GM19463 (cell line): ENCODE data around the gene SMTN.
"Not testable (repeated sequence)": the region's sequence is repeated elsewhere in the genome, so short reads cannot be mapped to it uniquely, and the experiment has no call there.

Experiments
- ATAC-seq: cut with Tn5 transposase; IDR thresholded peaks from one replicate; pipeline ENCODE4 v1.9.1; 2021; ENCODE audit warnings: mild to moderate bottlenecking, moderate library complexity; ENCODE audit not compliant: unreplicated experiment

Gene SMTN

GRCh38 chr22:31103111-31103510 lies 22.0 kb downstream of the SMTN start:
- ATAC-seq: no peak

- ATAC-seq: no peak
Measured at GRCh38 chr22:31103899-31104694, 23.0 kb downstream of the SMTN start.

DNA sequence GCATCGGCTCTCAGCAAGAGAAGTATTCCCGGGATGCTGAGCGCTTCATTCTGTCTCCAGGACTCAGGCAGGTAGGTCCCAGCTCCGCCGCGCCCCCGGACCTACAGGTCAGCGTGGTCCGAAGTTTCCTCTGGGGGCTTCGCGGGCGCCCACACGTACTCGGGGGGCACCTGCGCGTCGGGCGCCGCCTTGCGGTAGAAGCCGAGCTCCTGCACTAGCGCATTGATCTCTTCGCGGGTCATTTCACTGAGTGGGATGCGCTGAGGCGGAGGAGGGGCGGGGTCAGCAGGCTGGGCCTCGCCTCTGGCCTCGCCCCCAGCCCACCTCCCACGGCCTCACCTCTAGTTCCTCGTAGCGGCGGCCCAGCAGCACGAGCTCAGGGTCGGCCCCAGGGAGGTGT lies 23.8 kb downstream of the SMTN start:
- no peak for ATAC-seq

- no peak for ATAC-seq
Measured at GRCh38 chr22:31105282-31105929, 24.3 kb downstream of the SMTN start.

GRCh38 chr22:31106001-31106571 lies 25.0 kb downstream of the SMTN start:
- no peak for ATAC-seq

DNA sequence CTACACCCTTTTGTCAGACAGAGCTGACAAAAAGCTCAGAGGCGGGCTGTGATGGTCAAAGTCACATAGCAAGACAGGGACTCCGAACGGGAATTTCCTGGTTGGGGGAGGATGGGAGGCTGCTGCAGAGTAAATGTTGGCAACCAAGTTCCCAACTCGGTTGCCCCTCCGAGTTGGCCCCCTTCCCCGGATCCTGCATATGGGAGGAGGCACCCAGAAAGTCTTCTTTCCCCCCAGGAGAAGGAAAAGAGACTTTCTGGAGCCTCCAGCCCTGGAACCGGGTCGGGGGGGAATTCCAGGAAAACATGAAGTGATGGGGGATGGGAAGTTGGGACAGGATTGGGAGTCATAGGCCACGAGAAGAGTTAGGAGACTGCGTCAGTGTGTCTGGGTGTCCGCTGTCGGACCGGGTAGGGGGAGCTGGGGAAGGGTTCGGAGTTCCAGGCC lies 25.6 kb downstream of the SMTN start:
- no peak for ATAC-seq

GRCh38 chr22:31107178-31107893 lies 26.2 kb downstream of the SMTN start, which contains the start of gene SELENOM:
TSS of gene SELENOM (minus strand) at chr22:31107568. CDS start at chr22:31107505, 63 bp downstream.
- peak; percentile 89 for ATAC-seq

- peak; percentile 15 for ATAC-seq
Measured at GRCh38 chr22:31107894-31108218, 26.7 kb downstream of the SMTN start.

- ATAC-seq: not testable (repeated sequence)
Measured at GRCh38 chr22:31112547-31113091, 31.5 kb downstream of the SMTN start.

GRCh38 chr22:31118046-31118820 lies 37.1 kb downstream of the SMTN start:
- no peak for ATAC-seq

GRCh38 chr22:31119026-31119717 lies 38.1 kb downstream of the SMTN start:
- ATAC-seq: no peak

DNA sequence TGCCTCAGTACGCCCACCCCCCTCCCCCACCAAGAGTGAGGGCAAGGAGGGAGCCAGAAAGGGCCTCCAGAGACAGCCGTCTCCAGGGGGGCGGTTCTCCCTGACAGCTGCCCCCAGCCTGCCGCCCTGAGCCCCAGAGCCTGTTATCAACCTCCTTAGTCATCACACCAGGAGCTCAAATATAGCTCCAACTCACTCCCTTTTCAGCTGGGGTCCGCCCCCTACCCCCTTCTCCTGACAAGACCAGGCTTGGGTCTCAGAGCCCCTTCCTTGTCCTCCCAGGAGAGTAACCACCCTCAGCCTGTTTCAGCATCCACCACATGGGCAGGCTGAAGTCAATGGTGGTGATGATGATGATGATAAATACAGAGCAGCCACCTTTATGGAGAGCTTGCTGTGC lies 39.1 kb downstream of the SMTN start:
- ATAC-seq: no peak

DNA sequence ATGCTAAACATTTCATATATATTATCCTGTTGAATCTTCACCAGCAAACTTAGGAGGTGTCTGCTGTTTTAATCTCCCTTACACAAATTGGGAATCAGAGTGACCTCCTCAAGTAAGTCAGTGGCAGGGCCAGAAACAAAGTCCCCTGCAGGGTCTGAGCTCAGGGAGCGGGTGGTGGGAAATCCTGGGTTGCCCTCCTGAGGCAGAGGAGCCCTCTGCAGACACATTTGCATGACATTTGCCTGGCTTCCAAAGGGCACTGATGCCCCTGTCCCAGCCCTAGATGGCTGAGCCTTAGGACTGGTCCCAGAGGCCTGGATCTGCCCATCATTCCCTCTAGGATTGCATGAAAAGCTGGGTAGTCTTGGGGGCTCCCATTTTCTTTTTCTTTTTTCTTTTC lies 39.5 kb downstream of the SMTN start:
- ATAC-seq: no peak

DNA sequence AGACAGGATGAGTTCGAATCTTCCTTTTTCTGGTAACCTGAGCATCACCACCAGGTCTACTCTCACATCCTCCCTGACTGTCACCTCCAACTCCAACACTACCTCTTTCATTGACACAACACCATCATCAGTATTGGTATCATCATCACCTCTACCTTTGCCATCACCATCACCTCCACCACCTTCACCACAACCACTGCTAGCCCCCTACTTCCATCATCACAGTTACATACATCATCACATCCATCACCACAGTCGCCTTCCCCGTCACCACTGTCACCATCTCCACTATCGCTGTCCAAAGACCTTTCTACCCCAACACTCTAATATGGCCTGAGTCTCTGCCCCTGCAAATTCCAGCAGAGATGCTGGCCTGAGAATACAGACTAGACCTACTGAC lies 40.3 kb downstream of the SMTN start:
- no peak for ATAC-seq

DNA sequence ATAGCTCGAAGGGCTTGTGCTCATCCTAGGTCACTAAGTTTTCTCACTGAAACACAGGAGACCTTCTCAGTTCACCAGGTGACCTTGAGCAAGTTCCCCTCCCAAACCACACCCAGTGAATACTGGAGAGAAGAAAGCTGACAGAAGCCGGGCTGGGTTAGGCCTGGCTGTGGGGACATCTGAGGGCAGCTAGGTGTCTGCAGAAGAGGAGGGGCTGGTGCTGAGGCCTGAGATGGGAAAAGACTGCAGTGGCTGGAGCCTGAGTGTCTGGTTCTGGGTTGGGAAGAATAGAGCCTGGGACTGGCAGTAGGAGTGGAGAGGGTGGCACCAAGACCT lies 41.0 kb downstream of the SMTN start:
- no peak for ATAC-seq

GRCh38 chr22:31122532-31123291 lies 41.6 kb downstream of the SMTN start, which contains the start of gene INPP5J:
TSS of gene INPP5J (plus strand) at chr22:31122966. CDS start at chr22:31123015, 49 bp downstream.
- no peak for ATAC-seq

DNA sequence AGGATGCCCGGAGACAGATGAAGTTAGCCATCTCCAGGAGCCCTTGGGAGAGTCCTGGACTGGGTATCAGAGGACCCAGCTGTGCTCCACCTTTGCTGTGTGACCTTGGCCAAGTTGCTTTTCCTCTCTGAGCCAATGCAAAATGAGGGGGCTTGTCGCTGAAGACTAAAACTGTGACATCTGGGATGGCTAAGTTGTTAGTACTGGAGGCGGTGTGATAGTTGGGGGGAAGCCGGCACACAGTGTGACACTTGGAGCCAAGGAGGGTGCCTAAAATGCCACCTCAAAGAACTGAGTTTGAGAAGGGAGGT lies 42.1 kb downstream of the SMTN start:
- ATAC-seq: no peak

GRCh38 chr22:31124290-31124689 lies 43.2 kb downstream of the SMTN start:
- no peak for ATAC-seq

DNA sequence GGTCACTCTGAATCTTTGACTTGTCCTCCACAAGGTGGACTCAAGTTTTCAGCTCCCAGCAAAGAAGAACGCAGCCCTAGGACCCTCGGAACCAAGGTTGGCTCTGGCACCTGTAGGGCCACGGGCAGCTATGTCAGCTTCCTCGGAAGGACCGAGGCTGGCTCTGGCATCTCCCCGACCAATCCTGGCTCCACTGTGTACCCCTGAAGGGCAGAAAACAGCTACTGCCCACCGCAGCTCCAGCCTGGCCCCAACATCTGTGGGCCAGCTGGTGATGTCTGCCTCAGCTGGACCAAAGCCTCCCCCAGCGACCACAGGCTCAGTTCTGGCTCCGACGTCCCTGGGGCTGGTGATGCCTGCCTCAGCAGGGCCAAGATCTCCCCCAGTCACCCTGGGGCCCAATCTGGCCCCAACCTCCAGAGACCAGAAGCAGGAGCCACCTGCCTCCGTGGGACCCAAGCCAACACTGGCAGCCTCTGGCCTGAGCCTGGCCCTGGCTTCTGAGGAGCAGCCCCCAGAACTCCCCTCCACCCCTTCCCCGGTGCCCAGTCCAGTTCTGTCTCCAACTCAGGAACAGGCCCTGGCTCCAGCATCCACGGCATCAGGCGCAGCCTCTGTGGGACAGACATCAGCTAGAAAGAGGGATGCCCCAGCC lies 43.8 kb downstream of the SMTN start:
- no peak for ATAC-seq
